Measurements from ENCODE around the gene JPH2.

The JPH2 gene

GRCh38 chr20:44186674-44187053 is 324 bp downstream of the JPH2 start:
- no peak for DNase-seq

- no peak for DNase-seq
These were observed 787 bp downstream of the JPH2 start for GRCh38 chr20:44186201-44186600.

- no peak for DNase-seq
These were observed 1.4 kb downstream of the JPH2 start for GRCh38 chr20:44185574-44185973.

GRCh38 chr20:44183282-44183681 is 3.7 kb downstream of the JPH2 start:
- DNase-seq = no peak

- DNase-seq = no peak
These were observed 4.1 kb downstream of the JPH2 start for GRCh38 chr20:44182863-44183262.

GRCh38 chr20:44182135-44182765 is 4.7 kb downstream of the JPH2 start:
- DNase-seq = no peak

GRCh38 chr20:44181611-44182010 is 5.4 kb downstream of the JPH2 start:
- no peak for DNase-seq

GRCh38 chr20:44180814-44181213 is 6.2 kb downstream of the JPH2 start:
- DNase-seq = no peak

- no peak for DNase-seq
These were observed 10.0 kb downstream of the JPH2 start for GRCh38 chr20:44176833-44177534.

- no peak for DNase-seq
These were observed 11.8 kb downstream of the JPH2 start for GRCh38 chr20:44174996-44175765.

- no peak for DNase-seq
These were observed 13.1 kb downstream of the JPH2 start for GRCh38 chr20:44173846-44174245.

- no peak for DNase-seq
These were observed 13.9 kb downstream of the JPH2 start for GRCh38 chr20:44173116-44173515.

GRCh38 chr20:44172572-44172950 is 14.4 kb downstream of the JPH2 start:
- no peak for DNase-seq

- no peak for DNase-seq
These were observed 15.0 kb downstream of the JPH2 start for GRCh38 chr20:44171775-44172571.

GRCh38 chr20:44170816-44171410 is 16.1 kb downstream of the JPH2 start:
- no peak for DNase-seq

- DNase-seq = no peak
These were observed 19.3 kb downstream of the JPH2 start for GRCh38 chr20:44167736-44168135.

GRCh38 chr20:44166477-44166876 is 20.5 kb downstream of the JPH2 start:
- no peak for DNase-seq

- no peak for DNase-seq
These were observed 21.0 kb downstream of the JPH2 start for GRCh38 chr20:44166008-44166407.

GRCh38 chr20:44160133-44160532 is 26.9 kb downstream of the JPH2 start:
- DNase-seq = no peak

- DNase-seq = no peak
These were observed 27.3 kb downstream of the JPH2 start for GRCh38 chr20:44159711-44160110.

GRCh38 chr20:44159125-44159524 is 27.9 kb downstream of the JPH2 start:
- no peak for DNase-seq

- no peak for DNase-seq
These were observed 29.9 kb downstream of the JPH2 start for GRCh38 chr20:44157061-44157460.

- DNase-seq = no peak
These were observed 32.4 kb downstream of the JPH2 start for GRCh38 chr20:44154521-44155001.

All from NCI-H1092 (cell line).